PC-9 (cell line): Measurements from ENCODE around the gene UGT2A2. TPM values are rescaled to one million over a fixed set of nuclear protein-coding genes. Genes with fewer than 3 reads are reported as not detected.
A peak's percentile ranks its signal among the peaks of the same experiment; 100 is the strongest.
"Not testable (repeated sequence)": the region's sequence is repeated elsewhere in the genome, so short reads cannot be mapped to it uniquely, and the experiment has no call there.

ENCODE experiments used
- Bru-seq: library from RNA; stranded (reverse); fragments of 400-500 nt; gene quantifications from one replicate; lab custom pipeline; 2021; lab: Mats Ljungman, UMichigan
- BruChase-seq, 2 experiments: library from RNA; stranded (reverse); fragments of 400-500 nt; gene quantifications; one replicate each; lab custom pipeline; 2021; lab: Mats Ljungman, UMichigan
- BruUV-seq: library from RNA; stranded (reverse); fragments of 400-500 nt; replicated peaks from 2 replicates; lab custom pipeline; 2021; lab: Mats Ljungman, UMichigan
- CTCF ChIA-PET: fragments of 300-600 bp; sonication (Branson Sonifier 250); formaldehyde crosslinking; loops from one replicate; lab custom pipeline; 2022; ENCODE audit warnings: antibody characterized with exemption; lab: Charles Lee
- POLR2A ChIA-PET: fragments of 300-600 bp; sonication (Branson Sonifier 250); formaldehyde crosslinking; loops from one replicate; lab custom pipeline; 2022; ENCODE audit warnings: antibody characterized with exemption; ENCODE audit not compliant: unreplicated experiment; lab: Charles Lee
- DNase-seq, 2 experiments: peaks; one replicate each; pipeline versions ENCODE4 v3.0.0 to v3.0.0-alpha.2; 2015 to 2022; ENCODE audit warnings: mixed read lengths in 1 of 2
- H2AFZ ChIP-seq: fragments of 200-600 bp; sonication (generic); 2 replicates; pipeline ENCODE4 v1.8.1; 2017; ENCODE audit warnings: antibody characterized with exemption
- H3F3A ChIP-seq: fragments of 200-600 bp; sonication (generic); 2 replicates; pipeline ENCODE4 v1.8.1; 2017; ENCODE audit warnings: antibody characterized with exemption, mild to moderate bottlenecking, low read depth; ENCODE audit not compliant: insufficient read depth
- H3K27ac ChIP-seq: fragments of 200-600 bp; sonication (generic); 2 replicates; pipeline ENCODE4 v1.6.1; 2016; ENCODE audit warnings: mixed run types
- H3K27me3 ChIP-seq: fragments of 200-600 bp; sonication (generic); 2 replicates; pipeline ENCODE4 v1.6.1; 2016; ENCODE audit warnings: low read depth, mixed run types; ENCODE audit not compliant: insufficient read depth
- H3K36me3 ChIP-seq: fragments of 200-600 bp; sonication (generic); 2 replicates; pipeline ENCODE4 v1.6.1; 2016; ENCODE audit warnings: low read depth, mixed run types
- H3K4me1 ChIP-seq: fragments of 200-600 bp; sonication (generic); replicated peaks from 2 replicates; pipeline ENCODE4 v1.6.1; 2016; ENCODE audit warnings: mixed run types; ENCODE audit not compliant: insufficient read depth
- H3K4me2 ChIP-seq: fragments of 200-600 bp; sonication (generic); 2 replicates; pipeline ENCODE4 v1.6.1; 2017; ENCODE audit warnings: mixed run types
- H3K4me3 ChIP-seq: fragments of 200-600 bp; sonication (generic); 2 replicates; pipeline ENCODE4 v1.6.1; 2016; ENCODE audit warnings: mixed run types
- H3K79me2 ChIP-seq: fragments of 200-600 bp; sonication (generic); 2 replicates; pipeline ENCODE4 v1.6.1; 2017; ENCODE audit warnings: low read depth, mixed run types
- H3K9me2 ChIP-seq: fragments of 200-600 bp; sonication (generic); 2 replicates; pipeline ENCODE4 v1.8.1; 2017; ENCODE audit warnings: mild to moderate bottlenecking; ENCODE audit not compliant: insufficient read depth
- H3K9me3 ChIP-seq: fragments of 200-600 bp; sonication (generic); 2 replicates; pipeline ENCODE4 v1.8.1; 2016; ENCODE audit warnings: low read depth; ENCODE audit not compliant: insufficient read depth
- H4K20me1 ChIP-seq: fragments of 200-600 bp; sonication (generic); 2 replicates; pipeline ENCODE4 v1.8.1; 2017; ENCODE audit not compliant: insufficient read depth
- CTCF ChIP-seq: fragments of 200-600 bp; sonication (generic); conservative IDR thresholded peaks from 2 replicates; pipeline ENCODE4 v1.6.1; 2017; ENCODE audit warnings: mixed run types, antibody characterized with exemption, mild to moderate bottlenecking, moderate library complexity
- EZH2 ChIP-seq: fragments of 200-600 bp; sonication (generic); IDR thresholded peaks from 2 replicates; pipeline ENCODE4 v1.8.0; 2017; ENCODE audit warnings: antibody characterized with exemption, low read depth
- intact Hi-C: fragments of 100-400 bp; cut with micrococcal nuclease; formaldehyde crosslinking; loops from one replicate; pipeline ENCODE4 v1.10.0; 2022; ENCODE audit not compliant: unreplicated experiment
- long read RNA-seq: library from polyadenylated mRNA; stranded (forward); transcript quantifications from one replicate; pipeline ENCODE4 v2.0.0, GENCODE V29; 2022
- total RNA-seq: library from RNA; stranded (reverse); gene quantifications from 2 replicates; pipeline ENCODE4 v1.2.3, GENCODE V29; 2021

UGT2A2 gene
- total RNA-seq: not detected in 2 replicates
- Bru-seq, nascent RNA: percentile 14 among the genes with signal in this experiment
- BruChase-seq, experiment 1, labeled RNA remaining after a 2-hour chase: not detected
- not detected for BruChase-seq, experiment 2, labeled RNA remaining after a 6-hour chase
- long read RNA-seq: 0 reads

- no peaks in the 10 kb centered on the region for H3K27me3 ChIP-seq
- no peak for DNase-seq
- no peak within 1 kb of the TSS for H3K4me3 ChIP-seq
- H3K9me3 ChIP-seq: no peaks in the 10 kb centered on the region
- no peaks in the 10 kb centered on the region for H3K79me2 ChIP-seq
- no peaks in the 10 kb centered on the region for H3K36me3 ChIP-seq
- TF ChIP-seq EZH2 (no peak), CTCF (no peak)
- POLR2A ChIA-PET: no interaction called here
- H4K20me1 ChIP-seq: no peaks in the 10 kb centered on the region
- BruUV-seq: no TSS peak
- H3K27ac ChIP-seq: no peak within 1 kb of the TSS
- CTCF ChIA-PET: no interaction called here
- intact Hi-C loops: no loop called here
- H3K4me2 ChIP-seq: no peak within 1 kb of the TSS
- H2AFZ ChIP-seq: no peak within 1 kb of the TSS
- H3K9me2 ChIP-seq: no peaks in the 10 kb centered on the region
- H3K4me1 ChIP-seq: no peaks in the 10 kb centered on the region
- H3F3A ChIP-seq: no peaks in the 10 kb centered on the region
These were observed at the start of gene UGT2A2 for GRCh38 chr4:69639542-69639941. TSS of gene UGT2A2 (minus strand) at chr4:69639642. CDS start at chr4:69639640, 2 bp downstream.

- H3K27me3 ChIP-seq: no peaks in the 10 kb centered on the region
- intact Hi-C loops: loop anchor here (10.0 kb wide), 1 partner anchor 500 kb away; no protein-coding TSS in a partner anchor
- H4K20me1 ChIP-seq: no peaks in the 10 kb centered on the region
- H3K27ac ChIP-seq: no peak overlapping the region
- H3K4me2 ChIP-seq: no peak overlapping the region
- no peaks in the 10 kb centered on the region for H3F3A ChIP-seq
- no peaks in the 10 kb centered on the region for H3K79me2 ChIP-seq
- no peaks in the 10 kb centered on the region for H3K9me2 ChIP-seq
- H2AFZ ChIP-seq: no peak overlapping the region
- no peaks in the 10 kb centered on the region for H3K36me3 ChIP-seq
- TF ChIP-seq EZH2: no peak
- no peak for TF ChIP-seq CTCF
- no peaks in the 10 kb centered on the region for H3K4me1 ChIP-seq
- no peak overlapping the region for H3K4me3 ChIP-seq
- BruUV-seq: no TSS peak
- ChIA-PET CTCF (no interaction called here), POLR2A (no interaction called here)
- DNase-seq: no peak
- no peaks in the 10 kb centered on the region for H3K9me3 ChIP-seq
These were observed 45.4 kb upstream of the UGT2A2 start for GRCh38 chr4:69684804-69685203.

GRCh38 chr4:69668680-69669079 lies 29.2 kb upstream of the UGT2A2 start:
- CTCF ChIA-PET: no interaction called here
- H3K4me3 ChIP-seq: no peak overlapping the region
- TF ChIP-seq CTCF (no peak), EZH2 (no peak)
- no peaks in the 10 kb centered on the region for H3K27me3 ChIP-seq
- no peaks in the 10 kb centered on the region for H3K4me1 ChIP-seq
- POLR2A ChIA-PET: no interaction called here
- H2AFZ ChIP-seq: no peak overlapping the region
- no peak overlapping the region for H3K4me2 ChIP-seq
- no peaks in the 10 kb centered on the region for H4K20me1 ChIP-seq
- no peaks in the 10 kb centered on the region for H3K79me2 ChIP-seq
- intact Hi-C loops: no loop called here
- no peak overlapping the region for H3K27ac ChIP-seq
- BruUV-seq: no TSS peak
- H3K36me3 ChIP-seq: no peaks in the 10 kb centered on the region
- no peak for DNase-seq
- no peaks in the 10 kb centered on the region for H3K9me3 ChIP-seq
- no peaks in the 10 kb centered on the region for H3F3A ChIP-seq
- H3K9me2 ChIP-seq: no peaks in the 10 kb centered on the region

DNA sequence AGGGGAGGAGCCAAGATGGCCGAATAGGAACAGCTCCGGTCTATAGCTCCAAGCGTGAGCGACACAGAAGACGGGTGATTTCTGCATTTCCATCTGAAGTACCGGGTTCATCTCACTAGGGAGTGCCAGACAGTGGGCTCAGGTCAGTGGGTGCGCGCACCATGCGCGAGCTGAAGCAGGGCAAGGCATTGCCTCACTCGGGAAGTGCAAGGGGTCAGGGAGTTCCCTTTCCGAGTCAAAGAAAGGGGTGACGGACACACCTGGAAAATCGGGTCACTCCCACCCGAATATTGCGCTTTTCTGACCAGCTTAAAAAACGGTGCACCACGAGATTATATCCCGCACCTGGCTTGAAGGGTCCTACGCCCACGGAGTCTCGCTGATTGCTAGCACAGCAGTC lies 24.6 kb upstream of the UGT2A2 start:
- not testable (repeated sequence) for BruUV-seq

GRCh38 chr4:69661130-69661803 lies 21.8 kb upstream of the UGT2A2 start:
- H3K9me3 ChIP-seq, H3K27ac ChIP-seq, H3K9me2 ChIP-seq, H3K36me3 ChIP-seq, H3K79me2 ChIP-seq, DNase-seq, CTCF ChIA-PET, H2AFZ ChIP-seq, H4K20me1 ChIP-seq, H3K4me2 ChIP-seq, intact Hi-C loops, BruUV-seq, H3F3A ChIP-seq, POLR2A ChIA-PET, H3K4me1 ChIP-seq, H3K27me3 ChIP-seq, H3K4me3 ChIP-seq: not testable (repeated sequence)

More for the DNA sequence above, 24.6 kb upstream of the UGT2A2 start:
- H3K4me1 ChIP-seq, intact Hi-C loops, H3K27me3 ChIP-seq, H3K9me3 ChIP-seq, H3K36me3 ChIP-seq, H4K20me1 ChIP-seq, H3K27ac ChIP-seq, H3F3A ChIP-seq, H3K79me2 ChIP-seq, H3K9me2 ChIP-seq, CTCF ChIA-PET, POLR2A ChIA-PET: not testable (repeated sequence)
- peak in 1 of 2 experiments; percentile 15 for DNase-seq
- Histone ChIP-seq H2AFZ (peak overlapping the region; percentile 58; the same call in 1 of the 2 replicates), H3K4me3 (peak overlapping the region; percentile 43; the same call in 1 of the 2 replicates), H3K4me2 (peak overlapping the region; percentile 60)
